ENCODE results near the gene KISS1R.

The KISS1R gene

DNA sequence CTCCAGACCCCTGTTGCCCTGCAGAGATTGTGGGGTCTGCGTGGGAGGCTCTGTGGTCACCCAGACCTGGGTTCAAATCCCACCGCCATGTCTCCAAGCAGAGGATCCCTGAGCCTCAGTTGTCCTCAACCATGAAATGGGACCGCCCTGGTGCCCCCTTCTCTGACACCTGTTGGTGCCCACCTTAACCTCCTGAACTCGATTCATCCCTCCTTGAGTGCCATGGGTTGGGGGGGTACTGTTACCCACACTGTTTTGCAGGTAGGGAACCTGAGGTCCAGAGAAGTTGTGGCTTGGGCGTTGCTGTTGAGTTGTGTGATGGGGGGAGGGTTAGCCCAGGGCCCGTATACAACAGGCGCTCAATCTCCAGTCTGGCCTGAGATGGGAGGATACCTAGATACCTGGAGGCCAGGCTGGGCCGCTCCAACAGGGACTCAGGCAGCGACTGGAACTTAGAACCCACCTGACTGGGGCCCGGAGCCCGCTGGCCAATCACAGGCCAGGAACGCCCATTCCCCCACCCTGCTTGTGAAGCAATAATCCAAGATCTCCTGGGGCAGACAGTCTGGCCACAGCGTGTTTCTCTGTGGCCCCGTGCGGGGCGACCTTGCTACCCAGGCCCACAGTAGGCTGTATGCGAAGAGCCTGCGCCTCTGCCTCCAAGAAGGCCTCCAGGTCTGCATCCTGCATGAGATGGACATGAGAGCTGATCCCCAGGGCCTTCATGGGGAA lies 11.5 kb downstream of the KISS1R start:
- Histone ChIP-seq H3K36me3 (replicated peaks; ENCODE audit: insufficient read depth, low read length) (no peaks in the 10 kb centered on the region), H3K79me2 (ENCODE audit: low read length) (peaks cover 42% of the 10 kb centered on the region), H3K4me2 (ENCODE audit: low read depth, low read length) (no peak overlapping the region), H3K9me2 (replicated peaks; ENCODE audit: insufficient read depth, low read length) (no peaks in the 10 kb centered on the region), H3K4me3 (ENCODE audit: low read length) (no peak overlapping the region), H4K20me1 (ENCODE audit: insufficient read depth, low read length) (no peaks in the 10 kb centered on the region), H3K4me1 (ENCODE audit: low read length) (peaks cover 5% of the 10 kb centered on the region), H3F3A (ENCODE audit: insufficient read depth, low read length) (peaks cover 18% of the 10 kb centered on the region; the same call in 1 of the 2 replicates), H3K27ac (ENCODE audit: low read length) (no peak overlapping the region), H2AFZ (ENCODE audit: low read length) (no peak overlapping the region), H3K9ac (ENCODE audit: low read length) (no peak overlapping the region), H3K27me3 (replicated peaks; ENCODE audit: insufficient read depth, low read length) (no peaks in the 10 kb centered on the region), H3K9me3 (replicated peaks; ENCODE audit: insufficient read depth, low read length) (no peaks in the 10 kb centered on the region)
- DNase-seq = no peak
- TF ChIP-seq EZH2 (optimal IDR thresholded peaks at IDR 0.05; ENCODE audit: low read depth, low read length) (no peak), EZH2phosphoT487 (IDR thresholded peaks at IDR 0.05; ENCODE audit: low read length) (no peak)
- TF ChIP-seq, protein P1, sequence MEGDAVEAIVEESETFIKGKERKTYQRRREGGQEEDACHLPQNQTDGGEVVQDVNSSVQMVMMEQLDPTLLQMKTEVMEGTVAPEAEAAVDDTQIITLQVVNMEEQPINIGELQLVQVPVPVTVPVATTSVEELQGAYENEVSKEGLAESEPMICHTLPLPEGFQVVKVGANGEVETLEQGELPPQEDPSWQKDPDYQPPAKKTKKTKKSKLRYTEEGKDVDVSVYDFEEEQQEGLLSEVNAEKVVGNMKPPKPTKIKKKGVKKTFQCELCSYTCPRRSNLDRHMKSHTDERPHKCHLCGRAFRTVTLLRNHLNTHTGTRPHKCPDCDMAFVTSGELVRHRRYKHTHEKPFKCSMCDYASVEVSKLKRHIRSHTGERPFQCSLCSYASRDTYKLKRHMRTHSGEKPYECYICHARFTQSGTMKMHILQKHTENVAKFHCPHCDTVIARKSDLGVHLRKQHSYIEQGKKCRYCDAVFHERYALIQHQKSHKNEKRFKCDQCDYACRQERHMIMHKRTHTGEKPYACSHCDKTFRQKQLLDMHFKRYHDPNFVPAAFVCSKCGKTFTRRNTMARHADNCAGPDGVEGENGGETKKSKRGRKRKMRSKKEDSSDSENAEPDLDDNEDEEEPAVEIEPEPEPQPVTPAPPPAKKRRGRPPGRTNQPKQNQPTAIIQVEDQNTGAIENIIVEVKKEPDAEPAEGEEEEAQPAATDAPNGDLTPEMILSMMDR (IDR thresholded peaks at IDR 0.05; ENCODE audit: low read length) = no peak

- no peak overlapping the region for H3K4me2 ChIP-seq (ENCODE audit: low read depth, low read length)
- no peaks in the 10 kb centered on the region for H3K27me3 ChIP-seq (replicated peaks; ENCODE audit: insufficient read depth, low read length)
- no peak overlapping the region for H3K4me3 ChIP-seq (ENCODE audit: low read length)
- no peak overlapping the region for H3K9ac ChIP-seq (ENCODE audit: low read length)
- peaks cover 47% of the 10 kb centered on the region for H3K79me2 ChIP-seq (ENCODE audit: low read length)
- peaks cover 15% of the 10 kb centered on the region; the same call in 1 of the 2 replicates for H3F3A ChIP-seq (ENCODE audit: insufficient read depth, low read length)
- no peak overlapping the region for H3K27ac ChIP-seq (ENCODE audit: low read length)
- no peaks in the 10 kb centered on the region for H3K9me2 ChIP-seq (replicated peaks; ENCODE audit: insufficient read depth, low read length)
- no peaks in the 10 kb centered on the region for H3K4me1 ChIP-seq (ENCODE audit: low read length)
- no peaks in the 10 kb centered on the region for H3K36me3 ChIP-seq (replicated peaks; ENCODE audit: insufficient read depth, low read length)
- no peak overlapping the region for H2AFZ ChIP-seq (ENCODE audit: low read length)
- DNase-seq = no peak
- H4K20me1 ChIP-seq (ENCODE audit: insufficient read depth, low read length) = no peaks in the 10 kb centered on the region
- no peaks in the 10 kb centered on the region for H3K9me3 ChIP-seq (replicated peaks; ENCODE audit: insufficient read depth, low read length)
- TF ChIP-seq EZH2phosphoT487 (IDR thresholded peaks at IDR 0.05; ENCODE audit: low read length) (no peak), EZH2 (optimal IDR thresholded peaks at IDR 0.05; ENCODE audit: low read depth, low read length) (no peak)
- TF ChIP-seq, protein P1 (IDR thresholded peaks at IDR 0.05; ENCODE audit: low read length) = no peak
These were observed 12.2 kb downstream of the KISS1R start for GRCh38 chr19:929203-929890.

DNA sequence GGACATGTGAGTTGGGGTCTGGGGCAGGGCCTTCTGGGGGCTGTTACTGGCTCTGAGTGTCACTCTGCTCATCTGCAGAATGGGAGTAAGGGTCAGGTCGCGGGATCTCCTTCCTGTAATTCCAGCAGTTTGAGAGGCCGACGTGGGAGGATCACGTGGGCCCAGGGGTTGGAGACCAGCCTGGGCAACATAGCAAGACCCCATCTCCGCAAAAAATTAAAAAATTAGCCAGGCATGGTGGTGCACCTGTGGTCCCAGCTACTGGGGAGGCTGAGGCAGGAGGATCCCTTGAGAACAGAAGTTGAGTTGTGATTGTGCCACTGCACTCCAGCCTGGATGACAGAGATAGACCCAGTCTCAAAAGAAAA lies 12.7 kb downstream of the KISS1R start:
- DNase-seq = no peak
- H3K4me2 ChIP-seq (ENCODE audit: low read depth, low read length) = no peak overlapping the region
- no peaks in the 10 kb centered on the region for H3K4me1 ChIP-seq (ENCODE audit: low read length)
- H3K4me3 ChIP-seq (ENCODE audit: low read length) = no peak overlapping the region
- H3K9me3 ChIP-seq (replicated peaks; ENCODE audit: insufficient read depth, low read length) = no peaks in the 10 kb centered on the region
- no peak overlapping the region for H3K27ac ChIP-seq (ENCODE audit: low read length)
- TF ChIP-seq EZH2phosphoT487 (IDR thresholded peaks at IDR 0.05; ENCODE audit: low read length) (no peak), EZH2 (optimal IDR thresholded peaks at IDR 0.05; ENCODE audit: low read depth, low read length) (no peak)
- TF ChIP-seq, protein P1 (IDR thresholded peaks at IDR 0.05; ENCODE audit: low read length) = no peak
- H3F3A ChIP-seq (ENCODE audit: insufficient read depth, low read length) = peaks cover 9% of the 10 kb centered on the region; the same call in 1 of the 2 replicates
- no peak overlapping the region for H3K9ac ChIP-seq (ENCODE audit: low read length)
- H3K9me2 ChIP-seq (replicated peaks; ENCODE audit: insufficient read depth, low read length) = no peaks in the 10 kb centered on the region
- peaks cover 51% of the 10 kb centered on the region for H3K79me2 ChIP-seq (ENCODE audit: low read length)
- H3K27me3 ChIP-seq (replicated peaks; ENCODE audit: insufficient read depth, low read length) = no peaks in the 10 kb centered on the region
- no peaks in the 10 kb centered on the region for H3K36me3 ChIP-seq (replicated peaks; ENCODE audit: insufficient read depth, low read length)
- H2AFZ ChIP-seq (ENCODE audit: low read length) = no peak overlapping the region
- H4K20me1 ChIP-seq (ENCODE audit: insufficient read depth, low read length) = no peaks in the 10 kb centered on the region
